ENCODE data around the gene PIP5K1B.
"Not testable (repeated sequence)": the region's sequence is repeated elsewhere in the genome, so short reads cannot be mapped to it uniquely, and the experiment has no call there.

The PIP5K1B gene, protein sequence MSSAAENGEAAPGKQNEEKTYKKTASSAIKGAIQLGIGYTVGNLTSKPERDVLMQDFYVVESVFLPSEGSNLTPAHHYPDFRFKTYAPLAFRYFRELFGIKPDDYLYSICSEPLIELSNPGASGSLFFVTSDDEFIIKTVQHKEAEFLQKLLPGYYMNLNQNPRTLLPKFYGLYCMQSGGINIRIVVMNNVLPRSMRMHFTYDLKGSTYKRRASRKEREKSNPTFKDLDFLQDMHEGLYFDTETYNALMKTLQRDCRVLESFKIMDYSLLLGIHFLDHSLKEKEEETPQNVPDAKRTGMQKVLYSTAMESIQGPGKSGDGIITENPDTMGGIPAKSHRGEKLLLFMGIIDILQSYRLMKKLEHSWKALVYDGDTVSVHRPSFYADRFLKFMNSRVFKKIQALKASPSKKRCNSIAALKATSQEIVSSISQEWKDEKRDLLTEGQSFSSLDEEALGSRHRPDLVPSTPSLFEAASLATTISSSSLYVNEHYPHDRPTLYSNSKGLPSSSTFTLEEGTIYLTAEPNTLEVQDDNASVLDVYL

DNA sequence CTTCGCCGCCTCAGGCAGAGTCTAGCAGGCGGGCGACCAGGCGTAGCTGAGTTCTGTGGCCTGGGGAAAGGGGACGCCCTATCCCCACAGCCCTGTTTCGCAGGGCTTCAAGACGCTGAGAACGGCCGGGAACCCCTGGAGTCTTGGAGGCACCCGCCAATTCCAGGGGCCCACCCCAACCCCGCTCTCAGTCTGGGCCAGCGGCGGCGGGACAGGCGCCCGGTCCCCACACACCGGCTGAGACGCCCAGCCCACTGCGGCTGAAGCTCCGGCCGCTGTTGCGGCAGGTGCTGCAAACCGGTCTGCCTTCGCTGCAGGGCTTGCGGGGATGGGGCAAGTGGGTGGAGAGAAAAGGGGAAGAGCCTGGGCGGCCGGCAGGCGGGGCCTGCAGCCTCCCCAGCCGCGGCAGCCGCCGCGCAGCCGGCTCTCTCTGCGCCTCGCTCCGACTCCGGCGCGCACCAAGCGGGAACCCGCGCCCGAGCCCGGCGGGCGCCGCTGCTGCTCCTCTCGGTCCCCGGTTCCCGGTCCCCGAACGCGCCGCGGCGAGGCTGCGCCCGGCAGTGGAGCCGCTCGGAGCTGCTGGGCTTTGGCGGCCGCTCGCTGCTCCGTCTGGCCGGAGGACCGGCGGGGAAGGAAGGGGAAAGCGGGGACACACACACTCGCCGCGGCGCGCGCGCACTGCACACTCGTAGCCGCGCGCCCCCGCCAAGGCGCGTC lies at the start of gene PIP5K1B:
Gene PIP5K1B (plus strand): TSS at position 427 of the 717 bp plus-strand sequence. CDS start 117,375 bp downstream, outside the sequence.
- peak; percentile 94 for DNase-seq (ENCODE audit: low spot score)

DNA sequence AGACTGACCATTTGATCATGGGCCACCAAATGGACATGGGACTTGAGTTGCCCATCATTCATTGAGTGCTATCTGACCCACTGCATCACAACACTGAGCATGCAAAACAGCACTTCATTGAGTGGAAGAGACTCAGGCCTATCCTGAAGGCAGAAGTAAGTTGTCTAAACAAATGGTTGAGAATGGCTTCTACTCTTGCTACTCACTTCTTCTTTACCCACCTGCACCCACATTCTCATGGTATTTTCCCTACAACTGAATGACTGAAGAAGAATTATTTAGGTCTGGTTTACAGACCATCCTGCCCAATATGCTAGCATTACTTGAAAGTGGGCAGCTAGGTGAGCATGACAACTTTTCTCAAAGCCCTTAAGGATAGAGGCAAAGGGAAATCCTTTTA lies 41.0 kb upstream of the PIP5K1B start:
- no peak for DNase-seq (ENCODE audit: low spot score)

DNA sequence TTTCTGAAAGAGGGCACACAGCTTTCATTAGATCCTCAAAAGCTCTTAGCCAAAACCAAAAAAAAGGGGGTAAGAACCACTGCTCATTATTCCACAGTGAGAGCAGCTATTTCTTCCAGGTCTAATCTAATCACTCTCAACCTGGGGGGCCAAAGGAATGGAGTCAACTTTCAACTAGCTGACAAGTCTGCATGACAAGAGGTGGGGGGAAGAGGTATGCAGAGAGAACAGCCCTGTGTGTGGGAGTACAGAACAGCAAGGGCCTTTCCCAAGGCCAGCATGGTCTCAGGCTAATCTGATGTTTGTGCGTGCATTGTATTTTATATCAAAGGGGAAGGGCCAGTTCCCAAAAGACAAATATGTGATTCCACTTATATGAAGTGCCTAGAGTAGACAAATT lies 36.9 kb upstream of the PIP5K1B start:
- DNase-seq (ENCODE audit: low spot score), result no peak

DNA sequence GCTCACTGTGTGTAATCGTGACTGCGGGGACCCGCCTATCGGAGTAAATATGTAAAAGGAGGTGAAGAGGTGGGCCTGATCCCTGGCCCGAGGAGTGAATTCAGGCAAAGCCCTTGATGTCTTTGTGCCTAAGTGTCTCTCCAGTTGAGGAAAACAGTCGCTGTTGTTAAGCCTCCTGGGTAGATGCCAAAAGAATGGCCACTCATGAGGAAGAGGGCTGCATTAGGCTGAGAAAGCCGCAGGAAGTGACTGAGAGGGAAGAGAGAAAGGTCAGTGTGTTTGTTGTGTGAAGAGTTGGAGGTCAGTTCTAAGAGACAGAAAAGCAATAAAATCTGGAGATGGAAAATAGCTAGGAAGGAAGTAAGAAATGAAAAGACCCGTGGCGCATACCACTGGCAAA lies 35.8 kb upstream of the PIP5K1B start:
- no peak for DNase-seq (ENCODE audit: low spot score)

DNA sequence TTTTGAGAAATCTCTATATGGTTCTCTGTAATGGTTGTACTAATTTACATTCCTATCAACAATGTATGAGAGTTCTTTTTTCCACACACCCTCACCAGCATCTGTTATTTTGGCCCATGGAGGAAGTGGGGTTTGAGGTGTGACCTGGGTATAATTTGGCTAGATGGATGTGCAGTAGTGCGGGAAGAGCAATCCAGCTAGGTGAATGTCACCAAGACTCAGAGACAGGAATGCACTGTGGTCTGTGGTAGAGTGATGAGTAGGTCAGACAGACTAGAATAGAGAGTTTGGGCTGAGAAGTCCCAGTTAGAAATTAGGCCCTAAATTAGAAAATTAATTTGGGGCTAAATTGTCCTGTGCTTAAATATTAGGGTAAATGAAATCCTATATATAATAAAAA lies 32.8 kb upstream of the PIP5K1B start:
- DNase-seq (ENCODE audit: low spot score), result no peak

DNA sequence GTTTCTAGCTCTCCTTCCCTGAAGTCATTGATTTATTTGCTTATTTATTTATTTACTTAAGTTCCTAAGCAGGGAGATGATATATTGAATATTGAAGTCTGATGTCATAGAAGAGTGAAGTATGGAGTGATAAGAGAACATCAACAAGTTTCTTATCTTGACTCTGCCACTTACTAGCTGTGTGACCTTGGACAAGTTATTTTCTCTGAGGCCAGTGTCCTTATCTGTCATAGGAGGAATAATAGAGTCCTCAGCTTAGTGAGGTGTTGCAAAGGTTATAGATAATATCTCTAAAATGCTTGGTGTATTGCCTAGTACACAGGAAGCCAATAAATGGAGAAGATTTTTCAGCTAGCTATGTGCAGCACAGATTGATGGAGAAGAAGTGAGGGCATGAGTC lies 32.4 kb upstream of the PIP5K1B start:
- no peak for DNase-seq (ENCODE audit: low spot score)

DNA sequence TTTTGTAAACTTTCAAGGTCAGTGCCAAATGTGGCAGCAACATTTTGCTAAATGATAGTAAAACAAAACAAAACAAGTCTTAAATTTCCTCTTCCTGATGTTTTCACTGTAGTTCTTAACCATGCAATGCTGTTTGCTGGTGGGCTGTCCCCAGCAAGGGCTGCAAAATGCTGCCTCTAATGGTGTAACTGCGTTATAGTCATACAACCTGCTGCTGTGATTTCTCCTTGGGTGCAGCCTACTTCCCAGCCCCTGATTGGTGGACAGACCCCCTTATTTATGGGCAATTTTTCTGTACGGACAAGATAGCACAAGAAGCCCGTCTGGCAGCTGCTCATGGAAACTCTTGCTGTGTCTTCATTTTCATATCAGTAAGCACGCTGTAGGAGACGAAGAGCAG lies 26.6 kb upstream of the PIP5K1B start:
- peak; percentile 68 for DNase-seq (ENCODE audit: low spot score)

DNA sequence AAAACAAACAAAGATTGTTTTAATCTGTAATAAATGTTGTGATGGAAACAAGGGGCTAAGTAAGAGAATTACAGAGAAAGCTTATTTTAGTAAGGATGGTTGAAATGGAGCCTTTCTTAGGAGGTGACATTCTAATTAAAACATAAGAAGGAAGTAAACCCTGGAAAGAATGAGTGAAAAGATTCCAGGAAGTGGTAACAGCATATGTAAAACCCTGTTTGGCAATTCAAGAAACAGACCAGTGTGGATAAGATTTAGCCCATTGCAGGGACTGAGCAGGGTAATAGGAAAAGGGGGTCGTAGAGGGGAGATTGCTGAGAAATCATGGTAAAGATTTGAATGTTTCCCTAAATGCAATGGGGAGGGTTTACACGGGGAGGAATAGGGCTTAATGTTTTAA lies 21.6 kb upstream of the PIP5K1B start:
- DNase-seq (ENCODE audit: low spot score), result no peak

DNA sequence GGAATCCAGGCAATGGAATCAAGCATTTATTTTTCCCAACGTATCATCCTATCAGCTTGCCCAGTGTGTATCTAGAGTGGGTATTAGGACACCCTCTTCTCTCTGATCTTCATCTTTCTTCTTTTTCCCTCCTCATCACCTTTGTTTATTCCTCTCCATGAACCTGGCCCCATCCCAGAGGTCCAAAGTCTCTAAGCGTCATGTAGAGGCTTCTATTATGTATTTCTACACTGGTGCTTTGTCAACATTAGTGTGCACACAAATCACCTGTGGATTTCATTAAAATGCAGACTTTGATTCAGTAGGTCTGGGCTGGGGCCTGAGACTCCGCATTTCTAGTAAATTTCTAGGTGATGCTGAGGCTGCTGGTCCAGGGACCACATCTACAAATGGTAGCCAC lies 19.8 kb upstream of the PIP5K1B start:
- no peak for DNase-seq (ENCODE audit: low spot score)

DNA sequence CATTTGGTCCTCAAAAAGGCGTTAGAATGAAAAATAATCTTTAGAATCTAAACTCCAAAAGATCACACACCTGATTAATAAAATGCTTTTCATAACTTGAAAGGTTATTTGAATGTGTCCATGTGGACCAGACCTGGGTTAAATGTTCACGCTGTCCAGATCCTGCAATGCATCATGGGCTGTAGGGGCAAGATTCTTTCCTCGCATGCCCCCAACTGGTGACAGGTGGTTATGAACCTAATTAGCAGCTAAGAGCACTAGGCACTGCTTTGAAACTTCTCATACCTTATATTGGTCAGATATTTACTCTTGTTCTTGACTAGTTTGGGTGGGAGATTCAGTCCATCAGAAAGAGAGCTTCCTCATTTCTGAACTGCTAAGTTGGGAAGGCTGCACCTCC lies 19.3 kb upstream of the PIP5K1B start:
- DNase-seq (ENCODE audit: low spot score), result peak; percentile 83

DNA sequence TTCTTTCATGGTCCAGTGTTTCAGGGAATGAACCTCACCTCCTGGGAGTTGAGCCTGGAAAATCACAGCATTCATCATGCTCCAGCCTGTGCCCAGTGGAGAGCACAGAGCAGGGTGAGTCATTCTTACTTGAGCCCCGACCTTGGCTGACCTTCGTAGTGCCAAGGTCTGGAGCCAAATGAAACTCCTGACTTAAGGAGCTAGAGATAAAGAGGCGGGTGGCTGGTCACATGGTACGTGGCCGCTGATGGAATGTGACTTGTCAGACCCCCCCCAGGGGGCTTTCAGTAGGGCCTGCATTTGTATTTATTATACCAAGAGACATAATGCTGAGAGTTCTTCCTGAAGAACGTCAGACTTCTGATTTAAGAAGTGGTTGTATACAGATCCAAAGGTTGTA lies 15.0 kb upstream of the PIP5K1B start:
- no peak for DNase-seq (ENCODE audit: low spot score)

DNA sequence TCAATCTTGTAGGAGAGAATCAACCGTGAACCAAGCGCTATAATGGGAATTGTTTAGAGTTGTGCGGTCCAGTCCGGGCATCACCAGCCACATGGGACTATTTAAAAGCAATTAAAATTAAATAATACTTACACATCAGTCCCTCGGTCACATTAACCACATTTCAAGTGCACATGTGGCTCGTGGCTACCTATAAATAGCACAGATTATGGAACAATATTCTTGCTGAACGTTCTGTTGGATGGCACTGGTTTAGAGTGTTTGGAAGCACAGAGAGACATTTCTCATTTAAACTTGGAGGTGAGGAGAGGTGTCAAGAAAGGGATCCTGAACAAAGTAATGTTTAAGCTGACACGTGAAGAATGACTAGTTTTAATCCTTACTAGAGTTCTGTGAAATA lies 12.5 kb upstream of the PIP5K1B start:
- DNase-seq (ENCODE audit: low spot score), result no peak

DNA sequence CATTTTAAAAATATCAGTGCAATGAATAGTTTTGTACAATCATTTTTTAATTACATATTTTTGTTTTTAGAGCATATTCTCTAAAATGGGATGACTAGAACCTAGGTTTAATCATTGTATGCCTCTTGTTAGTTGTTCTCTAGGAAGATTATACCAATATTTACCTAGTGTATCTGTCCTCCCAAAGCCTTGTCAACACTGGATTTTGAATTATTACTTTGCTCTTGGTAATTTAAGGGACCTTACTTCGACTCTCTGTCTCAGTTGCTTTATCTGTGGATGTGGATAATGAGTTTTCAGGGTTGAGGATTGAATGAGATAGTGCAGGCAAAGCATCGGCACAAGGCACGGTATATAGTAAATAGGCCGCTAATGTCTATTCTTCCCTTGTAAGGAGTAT lies 10.9 kb upstream of the PIP5K1B start:
- no peak for DNase-seq (ENCODE audit: low spot score)

DNA sequence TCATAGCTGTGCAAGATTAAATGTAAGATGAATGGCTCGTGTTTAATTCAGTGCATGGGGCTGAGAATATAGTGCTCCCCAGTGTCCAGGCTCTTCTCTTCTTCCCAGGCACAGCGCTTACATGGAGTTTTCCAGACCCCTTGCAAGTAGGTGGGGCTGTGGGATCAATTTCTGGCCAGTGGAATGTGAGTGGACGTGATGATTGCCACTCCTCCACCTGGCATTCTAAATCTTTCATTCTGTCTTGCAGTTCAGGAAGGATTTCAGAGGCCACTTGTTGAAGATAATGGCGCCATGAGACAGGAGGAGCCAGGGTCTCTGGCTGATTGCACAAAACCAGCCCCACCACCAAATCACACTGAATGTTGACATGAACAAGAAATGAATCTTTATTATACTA lies 7.2 kb upstream of the PIP5K1B start:
- no peak for DNase-seq (ENCODE audit: low spot score)

DNA sequence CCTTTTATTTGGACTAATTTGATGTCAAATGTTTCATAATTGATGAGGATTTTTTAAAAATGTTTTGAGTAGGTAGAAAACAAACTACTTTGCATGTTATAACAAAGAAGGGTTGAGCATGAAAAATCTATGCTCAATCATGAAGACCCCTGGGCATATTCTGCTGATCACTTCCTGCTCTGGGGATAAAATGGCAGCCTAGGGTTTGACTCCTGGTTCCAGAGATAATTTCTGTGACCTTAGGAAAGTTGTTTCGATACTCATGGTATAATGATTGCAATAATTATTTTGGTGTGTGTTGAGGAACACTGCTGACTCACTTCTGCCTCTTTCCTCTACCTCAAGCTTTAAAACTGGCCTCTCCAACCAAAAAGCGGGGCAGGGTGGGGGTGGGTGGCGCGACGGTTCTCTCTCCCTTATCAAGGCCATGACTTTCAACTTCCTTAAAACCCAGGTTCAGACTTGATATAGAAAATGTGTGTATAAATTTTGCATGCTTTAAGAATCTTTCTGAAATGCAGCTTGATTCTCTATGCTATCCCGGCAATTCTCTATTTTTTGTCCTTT lies 6.0 kb upstream of the PIP5K1B start:
- DNase-seq (ENCODE audit: low spot score), result no peak

DNA sequence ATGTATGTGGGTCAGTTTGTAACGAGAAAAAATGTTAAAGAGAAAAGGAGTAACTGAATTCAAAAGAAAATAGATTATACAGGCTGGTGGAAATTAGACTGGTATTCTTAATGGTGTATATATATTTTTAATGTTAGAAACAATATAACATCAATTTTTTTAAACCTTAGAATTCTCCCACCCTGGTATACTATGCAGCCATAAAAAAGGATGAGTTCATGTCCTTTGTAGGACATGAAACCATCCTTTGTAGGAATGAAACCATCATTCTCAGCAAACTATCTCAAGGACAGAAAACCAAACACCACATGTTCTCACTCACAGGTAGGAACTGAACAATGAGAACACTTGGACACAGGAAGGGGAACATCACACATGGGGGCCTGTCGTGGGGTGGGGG lies 5.4 kb upstream of the PIP5K1B start:
- not testable (repeated sequence) for DNase-seq (ENCODE audit: low spot score)

DNA sequence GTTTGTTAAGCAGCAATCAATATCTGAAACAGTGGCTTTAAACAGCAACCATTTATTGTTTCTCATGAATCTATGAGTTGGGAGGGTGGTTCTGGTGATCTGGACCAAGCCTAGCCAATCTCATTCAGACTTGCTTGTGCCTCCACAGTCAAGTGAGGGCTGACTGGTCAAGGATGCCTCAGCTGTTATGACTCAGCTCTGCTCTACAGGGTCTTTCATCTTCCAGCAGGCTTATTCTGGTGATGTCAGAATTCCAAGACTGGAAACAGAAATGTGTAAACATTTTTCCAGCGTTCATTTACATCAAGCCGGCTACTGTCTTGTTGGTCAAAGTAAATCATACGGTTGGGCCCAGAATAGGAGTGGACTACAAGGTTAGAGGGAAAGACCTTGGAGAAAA lies 2.5 kb upstream of the PIP5K1B start:
- no peak for DNase-seq (ENCODE audit: low spot score)

DNA sequence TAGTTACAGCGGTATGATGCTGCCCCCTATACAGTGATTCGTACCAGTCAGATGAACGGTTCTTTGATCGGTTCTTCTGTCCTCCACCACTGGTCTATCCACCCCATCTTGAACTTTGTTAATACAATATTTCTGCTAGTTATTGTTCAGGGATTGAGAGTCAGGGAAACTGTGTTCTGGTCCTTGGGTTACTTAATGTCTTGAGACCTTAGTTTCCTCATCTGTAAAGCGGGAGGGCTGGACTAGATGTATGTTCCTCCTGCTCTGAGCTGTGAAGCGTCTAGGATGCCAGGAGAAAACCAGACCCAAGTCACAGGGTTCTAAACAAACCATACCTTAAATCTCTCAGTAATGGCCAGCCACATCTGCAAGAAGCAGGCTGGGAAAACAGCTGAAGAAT lies 1.4 kb upstream of the PIP5K1B start:
- DNase-seq (ENCODE audit: low spot score), result no peak

DNA sequence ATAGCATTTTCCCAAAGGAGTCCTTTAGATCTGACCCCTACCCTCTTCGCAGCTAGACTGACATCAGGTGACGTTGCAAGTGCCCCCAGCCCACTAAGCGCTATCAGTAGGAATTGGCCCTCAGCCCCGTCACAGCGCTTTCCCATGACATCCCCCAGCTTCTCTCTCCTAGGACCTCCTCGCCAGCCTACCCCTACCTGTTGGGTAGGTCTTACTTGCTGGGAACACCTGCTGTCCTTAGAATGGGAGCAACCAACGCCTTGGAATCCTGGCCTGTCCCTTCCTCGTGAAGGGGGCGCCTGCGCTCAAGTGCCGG lies 584 bp upstream of the PIP5K1B start:
- DNase-seq (ENCODE audit: low spot score), result no peak

DNA sequence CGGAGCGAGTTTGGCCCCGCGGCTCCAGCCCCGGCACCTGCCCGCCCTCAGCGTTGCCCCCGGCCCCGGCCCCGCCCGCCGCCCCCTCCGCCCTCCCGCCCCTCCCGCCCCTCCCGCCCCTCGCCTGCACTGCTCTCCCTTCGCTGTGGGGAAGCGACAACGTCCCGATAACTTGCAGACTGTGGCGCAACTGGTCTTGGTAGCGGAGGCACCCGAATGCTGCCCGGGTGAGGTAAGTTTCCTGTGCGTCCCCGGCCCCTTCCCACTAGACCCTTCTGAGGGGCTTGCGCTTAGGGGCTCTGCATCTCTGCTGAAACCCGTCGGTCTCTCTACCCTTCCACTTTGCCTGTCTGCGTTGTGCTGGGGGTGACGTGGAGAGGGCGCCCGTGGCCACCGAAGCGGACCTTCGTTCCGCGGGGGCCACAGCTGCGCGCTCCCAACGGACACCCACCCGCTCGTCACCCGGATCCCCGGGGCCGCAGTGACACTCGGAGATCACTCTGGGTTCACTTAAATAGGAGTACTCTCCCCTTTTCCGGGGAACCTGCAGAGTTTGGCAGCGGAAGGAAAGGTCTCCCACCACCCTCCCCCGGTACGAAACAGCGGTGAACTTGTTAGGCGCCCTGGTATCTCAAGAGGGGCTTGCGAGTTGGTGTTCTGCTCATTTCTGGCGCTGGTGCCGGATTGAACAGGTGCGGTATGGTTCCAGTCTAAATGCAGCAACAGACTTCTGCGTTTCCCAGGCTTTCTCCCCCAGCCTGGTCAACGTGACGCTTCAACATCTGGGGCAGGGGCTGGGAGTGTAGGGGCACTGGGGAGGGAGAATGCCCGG lies 707 bp downstream of the PIP5K1B start:
- DNase-seq (ENCODE audit: low spot score), result peak; percentile 74

DNA sequence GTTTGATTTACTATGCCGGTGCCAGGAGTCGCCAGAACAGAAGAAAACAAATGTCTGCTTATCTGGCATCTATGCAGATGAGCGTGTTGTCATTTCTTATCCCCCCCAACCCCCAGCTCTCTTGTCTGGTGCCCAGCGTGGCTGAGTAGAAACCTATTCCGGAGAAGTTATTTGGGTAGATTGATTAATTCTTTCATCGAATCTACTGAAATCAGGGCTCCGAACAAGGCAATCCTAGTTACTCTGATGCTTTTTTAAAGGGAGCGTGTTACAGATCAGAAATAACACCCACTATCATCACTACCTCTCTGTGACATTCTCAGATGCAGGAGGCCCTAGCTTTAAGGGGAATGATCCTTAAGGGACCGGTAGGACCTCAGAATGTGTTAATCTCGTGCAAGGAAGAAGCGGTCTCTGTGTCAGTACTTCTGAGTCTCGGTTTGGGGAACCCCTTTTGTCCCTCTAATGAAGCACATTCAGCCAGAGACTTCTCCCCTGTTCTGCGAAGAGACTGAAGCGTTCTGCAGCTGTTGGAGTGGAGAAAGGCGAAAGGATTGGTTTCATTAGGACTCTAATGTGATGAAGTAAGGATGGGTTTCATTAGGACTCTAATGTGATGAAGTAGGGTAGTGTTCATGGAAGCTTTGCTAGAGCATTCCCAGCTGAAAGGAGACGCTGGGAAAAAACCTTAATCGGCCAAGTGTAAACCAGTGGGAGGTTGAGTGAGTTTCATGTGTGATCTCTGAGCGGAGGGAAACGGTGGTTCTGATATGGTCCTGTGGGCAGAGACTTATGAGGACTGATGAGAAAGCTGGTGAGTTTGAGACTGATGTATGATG lies 1.5 kb downstream of the PIP5K1B start:
- peak; percentile 60 for DNase-seq (ENCODE audit: low spot score)
